RKO (cell line): ENCODE measurements around the gene VAMP5.
"Not testable (repeated sequence)": the region's sequence is repeated elsewhere in the genome, so short reads cannot be mapped to it uniquely, and the experiment has no call there.

Source experiments
- DNase-seq: peaks from one replicate; pipeline ENCODE4 v3.0.0-alpha.2; 2016; ENCODE audit warnings: low spot score

The VAMP5 gene, protein sequence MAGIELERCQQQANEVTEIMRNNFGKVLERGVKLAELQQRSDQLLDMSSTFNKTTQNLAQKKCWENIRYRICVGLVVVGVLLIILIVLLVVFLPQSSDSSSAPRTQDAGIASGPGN

DNA sequence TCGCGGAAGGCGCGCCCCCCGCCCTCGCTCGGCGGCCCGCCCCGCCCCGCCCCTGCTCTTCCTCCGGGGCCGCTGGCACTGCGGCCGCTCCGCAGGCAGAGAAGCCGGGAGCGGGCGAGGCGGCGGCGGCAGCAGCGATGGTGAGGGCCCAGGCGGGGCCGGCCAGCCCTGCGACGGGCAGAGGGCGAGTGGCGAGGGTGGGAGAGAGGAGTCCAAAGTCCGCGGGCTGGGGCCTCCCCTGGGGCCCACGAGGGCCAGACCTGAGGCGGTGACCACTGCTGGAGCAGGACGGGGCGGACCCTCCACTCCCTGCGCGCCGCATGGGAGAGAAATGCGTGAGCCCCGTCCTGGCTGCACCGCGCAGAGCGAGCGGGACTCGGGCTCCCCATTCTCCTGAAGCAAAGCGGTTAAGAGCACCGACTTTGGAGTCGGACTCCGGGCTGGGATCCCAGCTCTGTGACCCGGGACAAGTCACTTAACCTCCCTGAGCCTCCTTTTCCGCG lies at the start of gene VAMP5:
VAMP5 (plus strand) TSS at position 78 of the 503 bp plus-strand sequence; CDS start at position 138, 60 bp downstream.
- no peak for DNase-seq

- no peak for DNase-seq
Observed at GRCh38 chr2:85534881-85535280, 49.4 kb upstream of the VAMP5 start.

GRCh38 chr2:85536479-85536878 lies 47.8 kb upstream of the VAMP5 start:
- DNase-seq: peak; percentile 75

DNA sequence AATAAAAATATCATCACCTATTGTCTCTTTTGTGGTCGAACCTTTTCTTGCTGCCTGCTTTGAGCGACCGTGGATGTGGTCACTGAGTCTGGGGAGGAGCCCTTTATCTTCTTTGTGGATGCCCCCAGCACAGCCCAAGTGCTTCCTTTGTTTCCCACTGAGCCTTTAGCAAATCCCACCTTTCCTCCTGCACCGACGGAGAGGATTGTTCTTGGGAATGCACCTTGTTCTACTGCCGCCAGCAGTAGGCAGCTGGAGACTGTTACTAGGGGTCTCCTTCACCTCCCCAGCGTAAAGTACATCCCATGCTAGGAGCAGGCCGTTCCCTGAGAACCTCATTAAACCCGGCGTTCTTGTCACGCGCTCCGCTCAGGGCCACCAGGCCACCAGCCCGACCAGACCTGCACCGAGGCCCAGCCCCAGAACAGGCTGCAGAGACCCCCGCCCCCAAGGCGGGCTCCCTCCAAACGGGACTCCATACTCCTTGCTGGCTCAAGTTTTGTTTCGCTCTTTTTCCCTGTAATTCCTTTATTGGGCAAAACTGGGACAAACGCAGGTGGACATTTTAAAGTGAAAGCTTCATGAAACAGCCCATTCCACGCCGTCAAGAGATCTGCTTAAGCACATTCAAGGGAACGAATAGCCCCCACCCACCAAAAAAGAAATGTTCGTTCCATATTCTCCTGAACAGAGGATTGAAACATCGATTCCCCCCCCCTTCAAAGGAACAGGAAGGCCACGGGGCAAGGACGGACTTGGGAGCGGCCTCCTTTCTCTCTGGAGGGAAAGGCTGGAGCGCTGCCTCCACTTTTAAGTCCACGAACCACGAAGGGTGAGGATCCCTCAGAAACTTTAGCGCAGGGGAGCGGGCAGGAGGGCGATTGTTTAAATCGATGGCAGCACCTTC lies 46.4 kb upstream of the VAMP5 start:
- peak; percentile 57 for DNase-seq

GRCh38 chr2:85538507-85539360 lies 45.5 kb upstream of the VAMP5 start, which contains the start of gene MAT2A:
Gene MAT2A, plus strand, starts transcription at chr2:85539168. Its CDS starts 120 bp downstream, at chr2:85539288.
- peak; percentile 91 for DNase-seq

- DNase-seq: peak; percentile 81
Observed at GRCh38 chr2:85539361-85540132, 44.7 kb upstream of the VAMP5 start.

DNA sequence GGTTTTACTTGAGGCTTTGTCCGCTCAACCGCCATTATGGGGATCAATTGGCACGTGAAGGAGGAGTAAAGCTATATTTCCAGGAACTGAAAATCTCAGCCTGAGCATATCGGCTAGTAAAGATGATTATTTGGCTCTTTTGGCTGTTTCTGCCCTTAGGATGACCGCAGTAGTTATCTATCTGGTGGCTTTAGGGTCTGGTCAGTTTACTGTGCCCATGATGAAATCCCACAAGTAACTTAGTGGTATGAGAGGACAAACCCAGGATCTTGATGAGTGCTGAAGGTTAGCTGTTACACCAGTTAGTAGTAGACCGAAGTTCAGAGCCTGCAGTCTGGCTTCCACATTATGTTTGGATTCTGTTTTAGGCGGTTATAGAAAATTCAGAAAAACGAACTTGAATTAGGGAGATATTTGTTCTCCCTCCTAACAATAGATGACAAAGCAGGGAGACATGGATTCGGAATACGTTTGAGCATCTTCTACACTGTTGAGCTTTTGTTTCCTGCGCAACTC lies 44.0 kb upstream of the VAMP5 start:
- DNase-seq: peak; percentile 53

DNA sequence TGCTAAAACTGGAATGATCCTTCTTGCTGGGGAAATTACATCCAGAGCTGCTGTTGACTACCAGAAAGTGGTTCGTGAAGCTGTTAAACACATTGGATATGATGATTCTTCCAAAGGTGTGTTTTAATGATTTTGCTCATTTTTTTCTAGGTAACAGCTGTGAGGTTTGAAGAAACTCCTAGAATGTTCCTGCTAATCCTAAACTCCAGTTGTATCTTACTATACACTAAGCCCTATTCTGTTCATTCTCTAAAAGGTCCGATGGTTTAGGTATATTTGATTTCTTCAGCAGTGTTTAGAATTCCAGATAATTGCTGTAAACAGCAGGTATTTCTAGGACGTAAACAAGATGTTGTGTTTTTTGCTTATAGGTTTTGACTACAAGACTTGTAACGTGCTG lies 43.0 kb upstream of the VAMP5 start:
- DNase-seq: no peak

DNA sequence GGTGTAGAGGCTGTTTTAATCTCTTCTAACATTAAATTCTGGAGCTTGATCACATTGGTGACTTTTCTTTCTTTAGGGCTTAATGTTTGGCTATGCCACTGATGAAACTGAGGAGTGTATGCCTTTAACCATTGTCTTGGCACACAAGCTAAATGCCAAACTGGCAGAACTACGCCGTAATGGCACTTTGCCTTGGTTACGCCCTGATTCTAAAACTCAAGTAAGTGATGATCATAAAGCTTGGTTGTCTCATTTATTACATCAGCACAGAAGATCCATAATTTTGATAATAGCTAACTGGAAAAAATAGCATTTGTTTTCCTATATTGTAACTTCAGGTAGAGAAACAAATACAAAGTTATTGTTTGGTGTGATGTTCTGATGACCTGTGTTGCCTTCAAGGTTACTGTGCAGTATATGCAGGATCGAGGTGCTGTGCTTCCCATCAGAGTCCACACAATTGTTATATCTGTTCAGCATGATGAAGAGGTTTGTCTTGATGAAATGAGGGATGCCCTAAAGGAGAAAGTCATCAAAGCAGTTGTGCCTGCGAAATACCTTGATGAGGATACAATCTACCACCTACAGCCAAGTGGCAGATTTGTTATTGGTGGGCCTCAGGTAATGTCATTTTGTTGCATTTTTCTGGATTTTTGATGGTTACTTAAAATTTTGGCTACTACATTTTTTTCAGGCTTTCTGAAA lies 42.3 kb upstream of the VAMP5 start:
- DNase-seq: no peak

- no peak for DNase-seq
Observed at GRCh38 chr2:85542777-85543176, 41.5 kb upstream of the VAMP5 start.

- not testable (repeated sequence) for DNase-seq
Observed at GRCh38 chr2:85544254-85544691, 40.0 kb upstream of the VAMP5 start.

- peak; percentile 16 for DNase-seq
Observed at GRCh38 chr2:85544915-85545779, 39.1 kb upstream of the VAMP5 start.

DNA sequence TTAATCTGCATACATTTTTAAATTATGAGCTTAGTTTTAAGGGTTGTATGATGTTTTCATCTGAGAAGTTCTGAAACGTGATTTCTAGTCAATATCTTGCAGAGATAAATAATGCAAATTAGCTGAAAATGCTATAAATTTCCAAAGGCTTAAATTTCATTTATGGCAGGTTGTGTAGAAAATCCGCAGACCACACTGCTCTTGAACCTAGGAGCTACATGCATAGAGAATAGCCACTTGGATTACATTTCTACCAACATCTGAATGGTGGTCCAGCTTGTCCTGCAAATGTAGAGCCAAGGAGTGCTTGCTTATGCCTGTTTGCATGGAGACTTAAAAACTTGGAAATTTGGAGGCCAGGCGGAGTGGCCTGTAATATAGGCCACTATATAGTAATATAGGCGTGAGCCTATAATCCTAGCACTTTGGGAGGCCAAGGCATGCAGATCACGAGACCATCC lies 38.4 kb upstream of the VAMP5 start:
- DNase-seq: peak; percentile 44

DNA sequence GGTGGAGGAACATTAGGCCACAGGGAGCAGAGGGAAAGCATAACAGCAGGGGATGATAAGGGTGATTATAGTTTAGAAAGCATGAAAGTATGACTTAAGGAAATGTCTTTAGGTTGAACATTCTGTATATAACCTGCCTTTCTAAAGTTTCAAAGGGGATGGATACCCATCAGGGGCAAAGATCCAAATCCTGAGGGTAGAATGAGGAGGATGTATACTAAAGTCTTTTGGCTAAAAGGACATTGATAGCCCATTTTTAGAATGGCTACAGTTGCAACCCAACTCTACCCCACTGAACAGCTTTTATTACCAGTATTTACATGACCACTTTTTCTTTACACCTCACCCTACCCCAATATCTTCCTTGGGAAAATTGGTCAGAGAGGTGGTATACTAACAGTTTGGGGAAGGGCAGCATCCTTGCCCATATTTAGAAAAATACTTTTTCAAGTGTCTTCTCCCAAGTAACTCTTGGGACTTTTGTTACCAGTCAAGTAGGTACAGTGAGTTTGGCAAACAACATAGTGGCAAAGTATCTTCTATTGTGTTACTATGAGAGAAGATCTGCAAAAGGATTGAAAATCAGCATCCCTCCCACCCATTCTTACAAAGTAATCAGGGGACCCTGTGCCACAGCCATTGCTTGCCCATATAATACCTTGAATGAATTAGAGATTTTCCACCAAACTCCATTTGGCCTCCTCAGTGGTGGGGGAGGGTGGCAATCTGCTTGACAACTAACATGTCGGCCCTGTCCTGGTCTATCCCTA lies 37.0 kb upstream of the VAMP5 start:
- DNase-seq: no peak

GRCh38 chr2:85547859-85548607 lies 36.2 kb upstream of the VAMP5 start:
- DNase-seq: no peak

- DNase-seq: no peak
Observed at GRCh38 chr2:85548608-85548900, 35.7 kb upstream of the VAMP5 start.

GRCh38 chr2:85549095-85549494 lies 35.1 kb upstream of the VAMP5 start:
- no peak for DNase-seq

DNA sequence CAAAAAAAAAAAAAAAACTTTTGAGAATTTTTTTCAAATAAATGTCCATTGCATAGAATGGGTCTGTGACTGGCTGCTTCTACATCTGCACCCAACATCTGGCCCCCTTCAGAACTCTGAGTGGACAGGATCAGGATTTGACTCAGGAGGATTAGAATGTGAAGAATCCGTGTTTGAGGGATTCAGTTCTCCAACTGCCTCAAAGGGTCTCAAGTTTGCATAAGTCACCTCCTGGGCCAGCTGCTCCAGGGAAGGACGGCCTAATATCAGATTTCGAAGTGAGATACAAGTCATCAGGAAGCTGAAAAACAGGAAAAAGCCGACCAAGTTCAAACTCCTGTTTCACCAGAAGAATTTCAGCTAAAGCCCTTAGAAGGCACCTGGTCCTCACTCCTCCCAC lies 34.4 kb upstream of the VAMP5 start:
- DNase-seq: peak; percentile 32
